Peyer's patch (tissue), 4 donors: Measurements from ENCODE around the gene SLC41A3. TPM values are rescaled to one million over a fixed set of nuclear protein-coding genes. Genes with fewer than 3 reads are reported as not detected.

Experiments
- DNase-seq, 3 donors: peaks; one replicate each; pipeline ENCODE4 v3.0.0-alpha.2; 2017 to 2019
- H3K27ac ChIP-seq, 4 donors: fragments of 200-600 bp; sonication (generic); one replicate each; pipeline ENCODE4 v1.5.1; 2016 to 2019
- H3K27me3 ChIP-seq, 2 donors: fragments of 200-600 bp; sonication (generic); one replicate each; pipeline ENCODE4 v1.5.1; 2019
- H3K36me3 ChIP-seq, 3 donors: fragments of 200-600 bp; sonication (generic); one replicate each; pipeline ENCODE4 v1.5.1; 2016 to 2019
- H3K4me1 ChIP-seq, 4 donors: fragments of 200-600 bp; sonication (generic); one replicate each; pipeline ENCODE4 v1.5.1; 2016 to 2019
- H3K4me3 ChIP-seq, 4 donors: fragments of 200-600 bp; sonication (generic); 1 replicate in 3 of 4; 2 replicates in 1 of 4; pipeline ENCODE4 v1.5.1; 2016 to 2019; ENCODE audit warnings: mild to moderate bottlenecking in 1 of 4
- H3K9me3 ChIP-seq, 4 donors: fragments of 200-600 bp; sonication (generic); one replicate each; pipeline ENCODE4 v1.5.1; 2016 to 2019; ENCODE audit warnings: mild to moderate bottlenecking in 1 of 4
- CTCF ChIP-seq, 6 experiments: fragments of 450-650 bp in 4 of 6; fragments of 200-600 bp in 2 of 6; sonication (generic) in 1 of 6; IDR thresholded peaks; one replicate each; pipeline ENCODE4 v1.5.1; 2017 to 2019; ENCODE audit warnings: antibody characterized with exemption in 6 of 6, mild to moderate bottlenecking in 3 of 6, moderate library complexity in 1 of 6
- POLR2A ChIP-seq, 2 donors: fragments of 450-650 bp; IDR thresholded peaks; one replicate each; pipeline ENCODE4 v1.5.1; 2017; ENCODE audit warnings: antibody characterized with exemption in 2 of 2, mild to moderate bottlenecking in 2 of 2, moderate library complexity in 2 of 2
- total RNA-seq, 4 donors: library from RNA; depleted of rRNA; stranded (reverse); fragments of >200 nt; gene quantifications; one replicate each; pipeline ENCODE4 v1.1.0, GENCODE V29; 2016

SLC41A3 gene
- total RNA-seq, 4 donors from 2014 or later, result 45.4 to 79.9 (median 58.5) TPM

- Histone ChIP-seq H3K27me3 (no peaks in the 10 kb centered on the region), H3K27ac (no peak overlapping the region), H3K36me3 (peaks cover 0 to 15% (median 0%) of the 10 kb centered on the region in 3 donors), H3K4me1 (no peaks in the 10 kb centered on the region), H3K9me3 (no peaks in the 10 kb centered on the region), H3K4me3 (no peak overlapping the region)
- no peak for TF ChIP-seq POLR2A (IDR thresholded peaks at IDR 0.05)
- no peak for TF ChIP-seq CTCF (IDR thresholded peaks at IDR 0.05)
- DNase-seq, result no peak
Observed at GRCh38 chr3:126019683-126020082, 64.2 kb downstream of the SLC41A3 start.

- peaks cover 0 to 15% (median 0%) of the 10 kb centered on the region in 3 donors for H3K36me3 ChIP-seq
- no peak overlapping the region for H3K4me3 ChIP-seq
- no peaks in the 10 kb centered on the region for H3K4me1 ChIP-seq
- H3K27me3 ChIP-seq, result no peaks in the 10 kb centered on the region
- DNase-seq, result no peak
- H3K27ac ChIP-seq, result no peak overlapping the region
- TF ChIP-seq POLR2A (IDR thresholded peaks at IDR 0.05), result no peak
- TF ChIP-seq CTCF (IDR thresholded peaks at IDR 0.05), result no peak
- no peaks in the 10 kb centered on the region for H3K9me3 ChIP-seq
Observed at GRCh38 chr3:126018995-126019394, 64.9 kb downstream of the SLC41A3 start.

GRCh38 chr3:126018545-126018944, 65.4 kb downstream of the SLC41A3 start:
- DNase-seq, result no peak
- H3K36me3 ChIP-seq, result peaks cover 0 to 15% (median 0%) of the 10 kb centered on the region in 3 donors
- H3K9me3 ChIP-seq, result no peaks in the 10 kb centered on the region

GRCh38 chr3:126017362-126017761, 66.6 kb downstream of the SLC41A3 start:
- Histone ChIP-seq H3K4me3 (no peak overlapping the region), H3K27me3 (no peaks in the 10 kb centered on the region), H3K27ac (no peak overlapping the region), H3K4me1 (no peaks in the 10 kb centered on the region), H3K9me3 (no peaks in the 10 kb centered on the region), H3K36me3 (peaks cover 0 to 10% (median 0%) of the 10 kb centered on the region in 3 donors)
- DNase-seq, result no peak
- TF ChIP-seq CTCF (IDR thresholded peaks at IDR 0.05) (no peak), POLR2A (IDR thresholded peaks at IDR 0.05) (no peak)

More at GRCh38 chr3:126018545-126018944, 65.4 kb downstream of the SLC41A3 start:
- Histone ChIP-seq H3K4me1 (no peaks in the 10 kb centered on the region), H3K27me3 (no peaks in the 10 kb centered on the region), H3K4me3 (no peak overlapping the region), H3K27ac (no peak overlapping the region)
- TF ChIP-seq CTCF (IDR thresholded peaks at IDR 0.05), result no peak
- no peak for TF ChIP-seq POLR2A (IDR thresholded peaks at IDR 0.05)

- H3K9me3 ChIP-seq, result no peaks in the 10 kb centered on the region
- no peak overlapping the region for H3K4me3 ChIP-seq
- no peaks in the 10 kb centered on the region for H3K4me1 ChIP-seq
- no peak overlapping the region for H3K27ac ChIP-seq
- no peaks in the 10 kb centered on the region for H3K27me3 ChIP-seq
- H3K36me3 ChIP-seq, result peaks cover 0 to 12% (median 0%) of the 10 kb centered on the region in 3 donors
- no peak for TF ChIP-seq CTCF (IDR thresholded peaks at IDR 0.05)
- TF ChIP-seq POLR2A (IDR thresholded peaks at IDR 0.05), result no peak
- no peak for DNase-seq
Observed at GRCh38 chr3:126016616-126017015, 67.3 kb downstream of the SLC41A3 start.

- Histone ChIP-seq H3K4me1 (no peaks in the 10 kb centered on the region), H3K36me3 (peaks cover 0 to 12% (median 0%) of the 10 kb centered on the region in 3 donors), H3K27me3 (no peaks in the 10 kb centered on the region), H3K9me3 (no peaks in the 10 kb centered on the region), H3K27ac (no peak overlapping the region), H3K4me3 (no peak overlapping the region)
- DNase-seq, result no peak
- TF ChIP-seq CTCF (IDR thresholded peaks at IDR 0.05) (no peak), POLR2A (IDR thresholded peaks at IDR 0.05) (no peak)
Observed at GRCh38 chr3:126015075-126015474, 68.8 kb downstream of the SLC41A3 start.
